NB4 (cell line): ENCODE data around the gene RPL5.

Experiments used
- CTCF ChIP-seq: IDR thresholded peaks from one replicate; pipeline ENCODE4 v1.5.1; 2012; ENCODE audit warnings: low read depth, low read length
- MAX ChIP-seq: IDR thresholded peaks from 2 replicates; pipeline ENCODE4 v1.6.1; 2011; ENCODE audit warnings: low read depth, low read length
- MYC ChIP-seq: IDR thresholded peaks from 2 replicates; pipeline ENCODE4 v1.6.1; 2011; ENCODE audit warnings: low read depth, low read length
- POLR2A ChIP-seq: IDR thresholded peaks from 2 replicates; pipeline ENCODE4 v1.6.1; 2011; ENCODE audit warnings: mild to moderate bottlenecking; ENCODE audit not compliant: insufficient read length; ENCODE audit errors: extremely low read depth

GRCh38 chr1:92877792-92878191 is 46.0 kb downstream of the RPL5 start:
- TF ChIP-seq CTCF (no peak), POLR2A (no peak), MAX (no peak), MYC (no peak)
